Activated CD8-positive, alpha-beta memory T cell treated with anti-CD3 and anti-CD28 coated beads, Interleukin-2, amount 50 U/mL, for 1 hour (primary cell): ENCODE data around the gene SNX22.
"Not testable (repeated sequence)": the region's sequence is repeated elsewhere in the genome, so short reads cannot be mapped to it uniquely, and the experiment has no call there.

Experiments used
- DNase-seq: peaks from one replicate; pipeline ENCODE4 v3.0.0-alpha.2; 2020; ENCODE audit errors: extremely low read depth

Gene SNX22

DNA sequence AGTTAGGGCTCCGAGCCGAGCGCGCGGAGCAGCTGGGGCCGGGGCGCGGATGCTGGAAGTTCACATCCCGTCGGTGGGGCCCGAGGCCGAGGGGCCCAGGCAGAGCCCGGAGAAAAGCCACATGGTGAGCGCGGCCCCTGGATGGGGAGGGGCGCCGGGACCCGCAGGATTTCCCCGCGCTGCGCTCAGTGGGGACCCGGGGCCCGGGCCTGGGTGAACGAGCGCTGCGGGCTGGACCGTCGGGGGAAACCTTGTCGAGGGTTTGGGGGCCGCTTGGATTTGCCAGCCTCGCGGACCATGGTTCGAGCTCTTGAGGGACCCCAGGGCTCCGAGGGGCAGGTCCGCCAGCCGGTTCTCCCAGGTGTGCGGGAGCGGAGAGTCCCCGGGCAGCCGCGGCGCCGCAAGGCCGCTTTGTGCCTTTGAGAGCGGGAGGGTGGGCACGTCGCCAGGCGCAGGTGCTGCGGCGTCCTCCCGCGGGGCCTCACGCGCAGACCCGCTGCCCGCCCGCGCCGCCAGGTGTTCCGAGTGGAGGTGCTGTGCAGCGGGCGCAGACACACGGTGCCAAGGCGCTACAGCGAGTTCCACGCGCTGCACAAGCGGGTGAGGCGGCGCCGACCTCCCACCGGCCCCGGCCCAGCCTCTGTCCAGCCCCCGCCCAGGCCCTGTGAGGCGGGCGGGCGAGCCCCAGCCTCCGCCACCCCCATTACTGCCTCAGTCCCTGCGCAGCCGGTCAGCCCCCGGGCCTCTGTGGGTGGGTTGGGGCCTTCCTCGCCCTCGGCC lies at the start of gene SNX22:
Gene SNX22 (plus strand): TSS at position 5 of the 780 bp plus-strand sequence. CDS start 45 bp downstream, at position 50.
- DNase-seq: no peak

DNA sequence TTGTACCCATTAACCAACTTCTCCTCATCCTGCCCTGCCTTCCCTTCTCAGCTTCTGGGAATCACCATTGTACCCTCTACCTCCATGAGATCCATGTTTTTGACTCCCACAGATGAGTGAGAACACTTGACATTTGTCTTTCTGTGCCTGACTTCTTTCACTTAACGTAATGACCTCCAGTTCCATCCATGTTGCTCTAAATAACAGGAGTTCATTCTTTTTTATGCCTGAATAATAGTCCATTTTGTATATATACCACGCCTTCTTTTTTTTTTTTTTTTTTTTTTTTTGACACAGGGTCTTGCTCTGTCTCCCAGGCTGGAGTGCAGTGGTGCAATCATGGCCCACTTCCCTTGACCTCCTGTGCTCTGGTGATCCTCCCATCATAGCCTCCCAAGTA lies 49.0 kb upstream of the SNX22 start:
- no peak for DNase-seq

DNA sequence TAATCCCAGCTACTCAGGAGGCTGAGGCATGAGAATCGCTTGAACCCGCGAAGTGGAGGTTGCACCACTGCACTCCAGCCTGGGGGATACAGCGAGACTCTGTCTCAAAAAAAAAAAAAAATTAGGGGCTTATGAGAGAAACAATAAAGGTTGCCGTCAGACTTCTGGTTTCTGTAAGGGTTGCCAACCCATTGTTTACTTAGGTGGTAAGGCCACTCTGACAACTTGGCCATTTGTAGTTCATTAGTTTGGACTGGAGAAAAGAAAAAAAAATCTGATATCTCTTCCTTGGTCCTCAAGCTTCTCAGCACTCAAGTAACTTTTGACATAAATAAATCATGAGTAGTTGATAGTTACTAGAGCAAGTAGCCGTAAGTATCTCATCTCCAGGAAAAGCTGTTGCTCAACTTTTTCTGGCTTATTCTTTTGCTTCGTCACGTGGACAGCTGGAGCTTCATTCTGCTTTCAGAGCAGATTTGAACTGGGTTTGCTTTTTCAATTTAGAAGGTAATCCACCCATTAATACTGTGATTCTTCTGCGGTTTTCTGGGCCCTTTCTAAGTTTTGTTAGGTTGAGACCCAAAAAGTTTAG lies 46.3 kb upstream of the SNX22 start:
- DNase-seq: no peak

DNA sequence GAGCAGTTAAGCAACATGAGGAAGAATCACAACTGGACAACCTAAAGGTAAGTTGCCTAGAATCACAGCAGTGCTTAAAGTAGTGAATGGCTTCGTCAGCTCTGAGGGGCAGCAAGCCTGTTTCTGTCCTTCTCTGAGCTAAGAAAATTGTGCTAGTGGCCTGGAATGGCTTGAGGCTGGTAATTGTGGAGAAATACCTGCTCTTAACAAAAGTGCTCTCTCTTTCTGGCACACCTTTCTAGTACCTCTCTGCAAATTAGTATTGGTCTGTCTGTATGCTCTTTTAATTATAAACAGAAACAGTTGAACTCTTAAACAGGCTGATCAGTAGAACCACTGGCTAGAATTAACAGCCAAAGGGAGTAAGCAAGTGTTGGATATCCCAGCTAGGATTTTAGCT lies 44.2 kb upstream of the SNX22 start:
- DNase-seq: no peak

DNA sequence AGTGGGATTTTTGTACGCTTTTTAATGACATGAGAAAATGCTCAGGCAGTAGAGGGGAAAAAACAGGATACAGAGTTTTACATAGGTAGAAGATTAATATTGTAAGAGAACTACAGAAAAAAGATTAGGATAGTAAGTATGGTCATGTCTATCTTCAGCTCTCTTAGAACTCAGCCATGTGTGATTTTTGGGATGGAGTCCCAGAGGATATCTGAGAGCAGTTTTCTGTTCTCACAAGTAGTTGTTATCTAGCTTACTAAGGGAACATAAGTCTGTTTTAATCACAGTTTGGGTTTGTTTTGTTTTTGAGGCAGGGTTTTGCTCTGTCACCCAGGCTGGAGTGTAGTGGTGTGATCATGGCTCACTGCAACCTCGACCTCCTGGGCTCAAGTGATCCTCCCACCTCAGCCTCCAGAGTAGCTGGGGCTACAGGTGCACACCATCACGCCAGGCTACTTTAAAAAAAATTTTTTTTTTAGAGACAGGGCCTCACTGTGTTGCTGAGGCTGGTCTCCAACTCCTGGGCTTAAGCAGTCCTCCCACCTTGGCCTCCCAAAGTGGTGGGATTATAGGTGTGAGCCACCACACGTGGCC lies 41.3 kb upstream of the SNX22 start:
- DNase-seq: not testable (repeated sequence)

DNA sequence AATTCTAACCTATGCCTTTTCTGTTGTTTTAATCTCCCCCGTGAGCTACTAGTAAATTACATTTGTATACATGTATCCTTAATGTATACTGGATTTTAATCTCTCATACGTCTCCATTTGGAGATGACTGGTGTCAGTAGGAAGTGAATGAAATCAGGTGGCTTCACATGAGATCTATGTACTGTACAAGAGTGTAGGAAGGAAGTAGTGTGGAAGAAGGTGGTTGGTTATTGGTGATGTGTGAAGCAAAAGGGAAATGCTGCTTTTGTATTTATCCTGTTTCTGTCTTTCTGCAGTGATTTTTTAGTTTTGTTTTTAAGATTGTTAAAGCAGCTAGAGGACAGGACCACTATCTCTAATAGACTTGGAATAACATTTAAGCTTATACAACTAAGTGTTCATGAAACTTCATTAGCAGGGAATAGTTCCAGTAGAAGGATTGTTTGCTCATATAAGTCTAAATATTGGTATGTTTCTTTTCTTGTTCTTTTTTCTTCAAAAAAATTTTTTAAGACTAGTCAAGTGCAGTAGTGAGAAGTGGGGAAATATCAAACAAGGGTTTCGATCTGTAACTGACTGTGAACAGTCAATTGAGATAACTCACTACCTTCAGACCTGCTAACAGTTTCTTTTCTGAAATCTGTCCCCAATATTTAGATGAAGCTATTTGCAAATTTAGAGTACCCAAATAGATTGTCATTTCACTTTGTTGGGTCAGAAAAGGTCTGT lies 40.4 kb upstream of the SNX22 start:
- DNase-seq: no peak

DNA sequence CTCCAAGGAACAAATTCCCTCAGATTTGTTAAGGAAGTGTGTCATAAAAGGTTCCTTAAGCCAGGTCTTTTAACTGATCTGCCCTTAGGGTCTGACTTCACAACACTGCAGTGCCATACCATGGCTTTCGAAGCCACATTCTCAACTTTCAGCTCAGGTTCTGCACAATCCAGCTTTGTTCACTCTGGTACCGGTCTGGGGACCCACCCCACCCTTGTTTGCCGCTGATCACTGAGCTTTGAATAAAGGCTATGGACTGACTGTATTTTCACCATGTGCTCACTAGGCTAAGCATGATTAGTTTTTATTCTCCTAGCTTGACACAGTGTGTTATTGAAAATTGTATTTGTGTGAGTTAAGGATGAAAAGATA lies 39.9 kb upstream of the SNX22 start:
- DNase-seq: no peak

DNA sequence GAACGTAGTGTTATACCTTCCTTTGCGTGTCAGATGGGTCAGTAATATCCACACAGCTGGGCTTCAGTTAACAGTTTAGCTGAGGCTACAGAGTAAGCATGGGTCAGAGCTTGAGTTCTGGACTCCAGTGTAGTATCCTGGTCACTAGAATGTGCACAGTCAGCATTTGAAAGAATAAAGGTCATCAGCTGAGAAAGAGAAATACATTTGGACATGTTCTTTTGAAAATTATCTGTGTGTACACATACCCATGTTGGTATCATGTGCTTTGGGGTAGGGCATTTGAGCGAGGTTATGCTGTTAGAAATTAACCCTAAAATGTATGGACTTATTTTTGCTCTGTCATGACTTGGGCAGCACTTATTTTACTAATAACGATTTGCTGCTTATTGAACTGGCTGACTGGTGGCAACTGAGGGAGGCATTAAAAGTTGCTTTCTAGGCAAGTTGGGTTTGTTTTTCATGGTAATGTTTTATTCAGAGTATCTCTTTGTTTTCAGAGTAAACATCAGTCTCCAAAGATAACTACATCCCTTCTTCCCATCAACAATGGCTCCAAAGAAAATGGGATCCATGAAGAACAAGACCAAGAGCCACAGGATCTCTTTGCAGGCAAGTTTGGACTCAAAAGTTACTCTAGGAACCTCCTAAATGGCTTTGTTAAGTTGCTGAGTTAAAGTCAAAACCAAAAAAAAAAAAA lies 39.3 kb upstream of the SNX22 start:
- DNase-seq: no peak

DNA sequence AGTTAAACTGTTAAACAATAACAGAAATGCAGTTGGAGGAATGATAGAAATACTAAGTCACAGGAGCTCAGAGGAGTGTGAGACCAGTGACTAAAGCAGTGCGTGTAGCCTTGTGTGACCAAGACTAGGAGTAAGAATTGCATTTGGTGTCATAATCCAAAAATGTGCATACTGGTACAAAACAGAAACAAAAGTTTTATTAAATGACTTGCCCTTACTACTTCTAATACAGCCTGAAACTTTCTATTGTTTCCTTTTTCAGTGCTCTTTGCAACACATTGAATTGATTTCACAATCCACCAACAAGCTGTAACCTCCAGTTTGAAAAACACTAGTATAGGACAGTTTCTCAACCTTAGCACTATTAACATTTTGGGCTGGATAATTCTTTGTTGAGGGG lies 38.6 kb upstream of the SNX22 start:
- no peak for DNase-seq

DNA sequence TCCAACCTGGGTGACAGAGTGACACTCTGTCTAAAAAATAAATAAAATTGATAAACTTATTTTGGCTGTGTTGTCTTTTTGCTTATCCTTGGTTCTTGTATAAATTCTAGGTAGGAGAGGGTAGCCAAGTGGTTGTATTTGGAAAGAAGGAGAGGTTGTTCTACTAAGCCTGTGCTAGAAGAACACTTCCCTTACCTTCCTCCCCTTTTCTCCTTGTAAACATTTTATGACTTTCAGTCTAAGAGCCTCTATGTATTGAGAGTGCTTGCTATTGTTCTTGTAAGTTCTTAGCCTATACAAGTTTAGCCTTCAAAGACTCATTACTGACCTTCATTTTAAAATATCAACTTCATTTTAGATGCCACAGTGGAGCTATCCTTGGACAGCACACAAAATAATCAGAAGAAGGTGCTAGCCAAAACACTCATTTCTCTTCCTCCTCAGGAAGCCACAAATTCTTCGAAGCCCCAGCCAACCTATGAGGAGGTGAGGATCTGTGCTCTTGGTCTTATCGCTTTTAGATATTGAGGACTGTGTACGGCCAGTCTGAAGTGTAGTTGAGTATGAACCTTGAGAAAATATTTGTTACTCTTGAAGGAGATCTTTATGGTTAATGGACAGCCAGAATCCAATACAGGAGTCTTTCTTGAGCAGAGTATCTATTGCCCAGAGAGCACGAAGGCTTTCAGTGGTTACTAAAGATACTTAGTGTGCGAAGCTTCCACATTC lies 33.6 kb upstream of the SNX22 start:
- DNase-seq: no peak

DNA sequence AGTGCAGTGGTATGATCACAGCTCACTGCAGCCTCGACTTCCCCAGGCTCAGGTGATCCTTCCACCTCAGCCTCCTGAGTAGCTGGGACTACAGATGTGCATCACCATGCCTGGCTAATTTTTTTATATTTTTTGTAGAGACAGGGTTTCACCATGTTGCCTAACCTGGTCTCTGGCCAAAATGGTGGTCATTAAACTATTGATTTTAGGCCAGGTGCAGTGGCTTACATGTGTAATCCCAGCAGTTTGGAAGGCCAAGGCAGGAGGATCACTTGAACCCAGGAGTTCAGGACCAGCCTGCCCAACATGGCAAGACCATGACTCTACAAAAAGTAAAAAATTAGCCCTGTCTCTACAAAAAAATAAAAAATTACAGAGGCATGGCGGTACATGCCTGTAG lies 31.2 kb upstream of the SNX22 start:
- not testable (repeated sequence) for DNase-seq

DNA sequence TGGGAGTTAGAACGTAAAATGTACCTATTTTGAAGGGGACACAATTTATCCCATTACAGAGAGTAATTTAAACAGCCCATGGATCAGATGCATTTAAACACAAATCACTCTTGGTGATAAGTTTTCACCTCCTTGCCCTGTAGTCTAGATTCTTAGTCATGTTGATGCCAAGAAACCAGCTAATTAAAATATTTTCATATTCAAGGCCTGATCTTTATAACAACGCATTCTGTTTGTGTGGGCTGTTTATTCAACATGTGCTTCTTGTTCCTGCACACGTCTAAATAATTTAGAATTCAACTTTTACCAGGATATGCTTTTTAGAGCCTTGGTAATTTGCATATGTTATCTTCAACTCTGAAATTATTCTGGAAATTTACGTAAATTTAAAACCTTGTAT lies 29.9 kb upstream of the SNX22 start:
- no peak for DNase-seq

DNA sequence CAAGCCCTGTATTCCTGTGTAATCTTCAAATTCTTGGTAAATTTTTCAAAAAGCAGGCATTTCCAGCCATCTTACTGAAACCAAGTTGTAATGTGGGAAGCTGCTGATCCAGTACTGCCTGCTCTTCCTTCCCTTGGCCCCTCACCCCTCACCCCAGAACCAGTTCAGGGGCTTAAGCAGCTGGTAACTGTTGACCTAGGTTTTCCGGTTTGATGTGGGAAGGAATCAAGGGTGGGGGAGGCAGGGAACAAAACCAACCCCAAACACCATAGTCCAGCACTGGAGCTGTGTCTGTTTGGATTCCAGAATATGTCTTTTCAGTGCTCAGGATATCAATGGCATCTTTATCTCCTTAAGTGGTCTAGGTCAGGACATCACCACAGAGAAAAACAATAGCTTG lies 29.1 kb upstream of the SNX22 start:
- DNase-seq: no peak

DNA sequence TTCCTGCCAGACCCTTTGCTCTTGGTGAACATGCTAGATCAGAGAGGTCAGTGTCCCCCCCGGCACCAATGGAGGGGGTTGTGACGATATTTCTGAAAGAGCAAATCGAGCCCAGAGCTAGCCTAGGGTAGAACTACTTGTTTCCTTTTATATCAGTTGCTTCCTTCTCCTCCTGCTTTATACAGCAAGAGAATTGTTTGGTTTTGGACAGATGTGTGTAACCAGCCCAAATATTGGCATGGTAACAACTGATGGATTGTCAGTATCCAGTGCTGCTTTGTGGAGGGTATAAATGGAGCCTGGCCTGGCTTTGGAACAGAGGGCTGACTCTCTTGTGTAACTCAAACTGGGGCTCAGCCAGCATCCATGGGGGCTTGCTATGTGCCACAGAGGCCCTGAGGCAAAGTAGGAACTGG lies 28.6 kb upstream of the SNX22 start:
- no peak for DNase-seq

DNA sequence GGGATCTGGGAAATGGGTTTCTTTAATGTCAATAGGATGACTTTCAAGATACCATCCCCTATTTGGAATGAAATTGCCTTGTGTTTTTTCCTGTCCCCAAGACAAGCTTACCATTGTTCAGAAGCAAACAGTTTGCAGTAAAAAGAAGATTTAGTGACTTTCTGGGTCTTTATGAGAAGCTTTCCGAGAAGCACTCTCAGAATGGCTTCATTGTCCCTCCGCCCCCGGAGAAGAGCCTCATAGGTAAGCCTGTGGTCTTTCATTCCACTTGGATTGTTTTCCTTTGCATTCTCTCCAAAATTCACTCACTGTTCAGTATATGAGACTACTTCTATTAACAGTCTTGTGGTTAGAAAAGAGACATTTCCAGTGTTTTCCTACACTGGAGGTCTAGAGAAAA lies 25.6 kb upstream of the SNX22 start:
- no peak for DNase-seq

DNA sequence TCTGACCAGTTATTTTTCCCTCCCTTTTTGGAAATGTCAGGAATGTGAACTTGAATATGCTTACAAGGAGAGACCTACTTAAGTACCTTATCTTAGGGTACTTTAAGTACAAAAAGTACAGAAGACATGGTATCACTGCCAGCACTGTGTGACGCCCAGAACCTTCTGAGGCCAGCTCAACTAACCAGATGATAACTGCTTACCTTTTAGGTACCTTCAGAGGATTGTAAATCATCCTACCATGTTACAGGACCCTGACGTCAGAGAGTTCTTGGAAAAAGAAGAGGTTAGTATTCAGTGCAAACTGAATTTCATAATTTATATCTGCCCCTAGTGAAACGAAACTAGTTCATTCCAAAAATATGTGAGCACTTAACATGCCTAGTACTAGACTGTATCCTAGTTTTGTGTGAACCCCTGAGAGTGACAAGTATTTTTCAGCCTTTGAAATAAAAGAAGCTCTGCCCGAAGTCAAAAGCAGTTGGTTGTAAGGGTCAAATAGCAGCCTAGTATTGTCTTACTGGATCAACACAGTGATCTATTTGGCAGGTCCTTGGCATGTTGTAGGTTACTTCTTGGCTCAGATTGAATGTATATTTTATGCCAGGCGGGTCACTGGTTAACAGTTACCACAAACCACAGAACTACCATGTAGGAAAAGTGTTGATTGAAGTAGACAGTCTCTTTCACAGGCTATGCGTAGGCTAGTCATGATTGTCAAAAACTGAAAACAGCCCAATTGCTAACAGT lies 23.8 kb upstream of the SNX22 start:
- no peak for DNase-seq

DNA sequence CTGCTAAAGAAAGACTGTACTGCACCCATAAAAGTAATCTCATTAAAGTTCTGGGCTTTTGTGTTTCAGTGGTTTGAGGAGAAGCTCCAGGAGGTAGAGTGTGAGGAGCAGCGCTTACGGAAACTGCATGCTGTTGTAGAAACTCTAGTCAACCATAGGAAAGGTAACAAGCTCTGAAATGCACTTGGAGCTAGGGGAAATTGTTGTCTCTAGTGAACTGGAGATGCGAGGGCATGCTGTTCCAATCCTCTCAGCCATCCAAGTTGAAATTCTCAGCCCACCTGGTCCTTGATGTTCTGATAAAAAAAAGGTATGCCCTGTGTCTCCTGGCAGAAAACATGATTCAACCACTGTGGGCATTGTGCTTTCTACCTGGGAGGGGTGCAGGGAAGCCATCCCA lies 21.4 kb upstream of the SNX22 start:
- DNase-seq: no peak

DNA sequence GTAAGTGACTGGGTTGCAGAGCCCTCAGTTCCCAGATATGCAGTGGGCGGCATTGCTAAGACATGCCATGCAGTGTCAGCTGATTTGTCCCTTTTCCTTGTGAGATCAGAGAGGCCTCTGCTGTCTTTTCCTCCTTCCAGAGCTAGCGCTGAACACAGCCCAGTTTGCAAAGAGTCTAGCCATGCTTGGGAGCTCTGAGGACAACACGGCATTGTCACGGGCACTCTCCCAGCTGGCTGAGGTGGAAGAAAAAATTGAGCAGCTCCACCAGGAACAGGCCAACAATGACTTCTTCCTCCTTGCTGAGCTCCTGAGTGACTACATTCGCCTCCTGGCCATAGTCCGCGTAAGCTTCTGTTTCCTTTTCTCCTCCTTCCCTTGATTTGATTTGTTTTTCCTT lies 20.0 kb upstream of the SNX22 start:
- DNase-seq: no peak

DNA sequence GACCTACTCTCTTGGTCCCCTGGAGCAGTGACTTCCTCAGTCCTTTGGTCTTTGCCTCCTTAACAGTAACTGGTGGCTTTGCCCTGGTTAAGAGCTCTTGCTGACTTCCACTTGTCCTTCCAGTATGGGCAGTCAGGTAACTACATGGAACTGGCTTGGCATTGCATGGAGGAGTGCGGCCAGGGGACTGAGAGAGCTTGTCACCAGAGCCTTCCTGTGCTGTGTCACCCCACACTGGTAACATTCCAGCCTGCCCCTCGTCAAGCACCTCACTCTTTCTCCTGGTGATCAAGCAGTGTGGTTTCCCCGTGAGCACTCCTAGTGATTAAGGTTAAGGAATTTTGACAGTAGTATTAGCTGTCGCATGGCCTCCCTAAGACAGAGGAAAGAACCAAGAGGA lies 19.3 kb upstream of the SNX22 start:
- DNase-seq: no peak

DNA sequence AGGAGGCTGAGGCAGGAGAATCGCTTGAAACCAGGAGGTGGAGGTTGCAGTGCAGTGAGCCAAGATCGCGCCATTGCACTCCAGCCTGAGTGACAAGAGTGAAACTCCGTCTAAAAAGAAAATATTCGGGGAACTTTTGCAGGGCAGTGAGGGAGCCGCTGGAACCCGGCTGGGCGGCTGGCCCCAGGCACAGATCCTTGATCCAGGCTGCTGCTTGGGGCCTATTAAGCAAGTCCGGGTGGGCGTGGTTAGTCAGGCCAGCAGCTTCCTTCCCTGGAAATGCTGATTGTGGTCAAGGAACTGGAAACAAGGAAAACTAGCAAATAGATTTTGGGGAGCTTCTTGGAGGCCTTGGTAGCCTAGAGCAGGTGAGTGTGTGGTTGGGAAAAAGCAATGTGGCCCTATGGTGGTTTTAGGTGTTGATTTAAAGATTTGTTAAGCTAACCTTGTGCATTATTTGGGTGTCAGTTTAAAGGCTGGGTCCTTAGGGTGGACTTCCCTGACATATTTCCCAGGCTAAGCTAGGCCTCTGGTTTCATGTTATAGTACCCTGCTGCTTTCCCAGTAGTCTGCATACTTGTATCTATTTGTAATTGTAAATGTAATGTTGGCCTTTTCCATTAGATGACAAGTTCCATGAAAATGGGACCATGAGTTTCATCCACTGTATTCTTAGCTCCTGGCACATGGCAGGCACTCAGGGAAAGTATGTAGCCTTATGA lies 17.7 kb upstream of the SNX22 start:
- no peak for DNase-seq
